ENCODE measurements around the gene PTPRH. TPM values are rescaled to one million over a fixed set of nuclear protein-coding genes. Genes with fewer than 3 reads are reported as not detected.
A peak's percentile ranks its signal among the peaks of the same experiment; 100 is the strongest.

Gene PTPRH
- total and polyA plus RNA-seq, 9 of the 15 experiments (the other 6 are each of a cell fraction or from before 2014, with no cell fraction given) = 0.87 to 34.3 (median 22.7) TPM

GRCh38 chr19:55173714-55174409 is 35.4 kb downstream of the PTPRH start (continued):
- TF ChIP-seq POLR2G (IDR thresholded peaks at IDR 0.05; ENCODE audit: low read depth, low read length) (peak; percentile 77), NRF1 (conservative IDR thresholded peaks at IDR 0.05 in 1 of 2, IDR thresholded peaks at IDR 0.05 in 1 of 2) (peak; percentile 80 to 84), GABPA (tag; conservative IDR thresholded peaks at IDR 0.05; ENCODE audit: low read depth) (peak; percentile 51; the same call in 1 of the 2 replicates), TBP (optimal IDR thresholded peaks at IDR 0.05; ENCODE audit: low read depth, low read length) (peak; percentile 50), NUFIP1 (IDR thresholded peaks at IDR 0.05; ENCODE audit: partially characterized antibody) (no peak), ZFP1 (CRISPR knock-in tag; IDR thresholded peaks at IDR 0.05) (no peak), RBFOX2 (IDR thresholded peaks at IDR 0.05; ENCODE audit: low read depth, low read length) (peak; percentile 73), HNRNPLL (IDR thresholded peaks at IDR 0.05; ENCODE audit: low read depth, low read length, poor library complexity, severe bottlenecking) (no peak), POLR3A (IDR thresholded peaks at IDR 0.05; ENCODE audit: borderline replicate concordance, extremely low read depth, insufficient read depth, insufficient read length) (no peak), SIN3A (IDR thresholded peaks at IDR 0.05; ENCODE audit: borderline replicate concordance in 2 of 2, control insufficient read depth in 1 of 2, low read depth in 2 of 2, low read length in 2 of 2) (peak in 1 of 2 experiments; percentile 27; a peak in 1 of 4 replicates), CXXC5 (CRISPR knock-in tag; IDR thresholded peaks at IDR 0.05) (0 out of 2 replicates have a peak, but pooled peaks have one; percentile 42), GTF2F1 (IDR thresholded peaks at IDR 0.05; ENCODE audit: low read depth, low read length) (no peak), ZNF436 (CRISPR knock-in tag; IDR thresholded peaks at IDR 0.05) (no peak)
- TF ChIP-seq, protein P1, sequence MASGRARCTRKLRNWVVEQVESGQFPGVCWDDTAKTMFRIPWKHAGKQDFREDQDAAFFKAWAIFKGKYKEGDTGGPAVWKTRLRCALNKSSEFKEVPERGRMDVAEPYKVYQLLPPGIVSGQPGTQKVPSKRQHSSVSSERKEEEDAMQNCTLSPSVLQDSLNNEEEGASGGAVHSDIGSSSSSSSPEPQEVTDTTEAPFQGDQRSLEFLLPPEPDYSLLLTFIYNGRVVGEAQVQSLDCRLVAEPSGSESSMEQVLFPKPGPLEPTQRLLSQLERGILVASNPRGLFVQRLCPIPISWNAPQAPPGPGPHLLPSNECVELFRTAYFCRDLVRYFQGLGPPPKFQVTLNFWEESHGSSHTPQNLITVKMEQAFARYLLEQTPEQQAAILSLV (tag; IDR thresholded peaks at IDR 0.05) = no peak
- TF ChIP-seq, protein P2, sequence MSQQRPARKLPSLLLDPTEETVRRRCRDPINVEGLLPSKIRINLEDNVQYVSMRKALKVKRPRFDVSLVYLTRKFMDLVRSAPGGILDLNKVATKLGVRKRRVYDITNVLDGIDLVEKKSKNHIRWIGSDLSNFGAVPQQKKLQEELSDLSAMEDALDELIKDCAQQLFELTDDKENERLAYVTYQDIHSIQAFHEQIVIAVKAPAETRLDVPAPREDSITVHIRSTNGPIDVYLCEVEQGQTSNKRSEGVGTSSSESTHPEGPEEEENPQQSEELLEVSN (IDR thresholded peaks at IDR 0.05; ENCODE audit: borderline replicate concordance in 1 of 2, extremely low read depth in 1 of 2, insufficient read depth in 1 of 2, insufficient read length in 1 of 2, low read depth in 1 of 2, low read length in 1 of 2, poor library complexity in 1 of 2, severe bottlenecking in 1 of 2) = no peak

Measured in K562 (cell line).